K562 (cell line): ENCODE data around the gene PRKD1. TPM values are rescaled to one million over a fixed set of nuclear protein-coding genes. Genes with fewer than 3 reads are reported as not detected.

Experiments
- ATAC-seq: fragments of 200-7000 bp; cut with Tn5 transposase; 3 replicates; pipeline ENCODE4 v1.9.1; 2020; ENCODE audit warnings: moderate library complexity
- BruUV-seq: library from RNA; stranded (reverse); fragments of 400-500 nt; replicated peaks from 2 replicates; lab custom pipeline; 2021; lab: Mats Ljungman, UMichigan
- CTCF ChIA-PET: fragments of 300-600 bp; formaldehyde crosslinking; extraction: SDS; loops from one replicate; lab custom pipeline; 2021; ENCODE audit warnings: low intra/inter-chr PET ratio; lab: Yijun Ruan, JAX
- POLR2A ChIA-PET: fragments of 300-600, 350-650 bp; sonication (Branson Sonifier 250); formaldehyde crosslinking; extraction: SDS; loops from one replicate; lab custom pipeline; 2021; ENCODE audit warnings: antibody characterized with exemption, inconsistent platforms; lab: Yijun Ruan, JAX
- DNase-seq, 4 experiments: peaks; one replicate each; pipeline versions ENCODE4 v3.0.0 to v3.0.0-alpha.2; 2011 to 2018; ENCODE audit warnings: low spot score in 3 of 4, mixed read lengths in 3 of 4; ENCODE audit errors: extremely low read depth in 1 of 4
- FAIRE-seq: peaks from 2 replicates; lab custom pipeline; 2011; peaks lifted over from hg19 to GRCh38; lab: Jason Lieb, UNC
- H2AFZ ChIP-seq: 2 replicates; pipeline ENCODE4 v1.6.0; 2011; ENCODE audit warnings: low read depth, low read length, control low read depth, inconsistent platforms
- H3K27ac ChIP-seq: fragments of 200-600 bp; 3 replicates; pipeline ENCODE4 v1.8.0; 2011; ENCODE audit warnings: low read depth, mild to moderate bottlenecking, control low read depth, inconsistent platforms, low read length, moderate library complexity, mixed read lengths; ENCODE audit errors: extremely low read depth
- H3K27me3 ChIP-seq, 2 experiments: fragments of 300-600 bp in 1 of 2; 2 replicates in 1 of 2; 3 replicates in 1 of 2; pipeline versions ENCODE4 v1.6.0 to v1.8.0; 2011; ENCODE audit warnings: inconsistent platforms in 2 of 2, low read length in 2 of 2, mild to moderate bottlenecking in 1 of 2, mixed read lengths in 1 of 2, moderate library complexity in 1 of 2; ENCODE audit not compliant: control insufficient read depth in 2 of 2, insufficient read depth in 2 of 2
- H3K36me3 ChIP-seq: fragments of 300-600 bp; 3 replicates; pipeline ENCODE4 v1.8.0; 2011; ENCODE audit warnings: mild to moderate bottlenecking, low read length, inconsistent platforms; ENCODE audit not compliant: control insufficient read depth, insufficient read depth
- H3K4me1 ChIP-seq, 2 experiments: fragments of 200-600 bp in 1 of 2; replicated peaks in 1 of 2; 2 replicates in 1 of 2; 3 replicates in 1 of 2; pipeline versions ENCODE4 v1.5.1 to v1.8.0; 2011; ENCODE audit warnings: inconsistent platforms in 2 of 2, low read length in 2 of 2, mild to moderate bottlenecking in 1 of 2, mixed read lengths in 1 of 2, moderate library complexity in 1 of 2; ENCODE audit not compliant: control insufficient read depth in 2 of 2, insufficient read depth in 2 of 2
- H3K4me2 ChIP-seq: 2 replicates; pipeline ENCODE4 v1.6.1; 2011; ENCODE audit warnings: low read length, control low read depth, inconsistent platforms, mixed read lengths; ENCODE audit not compliant: insufficient read depth
- H3K4me3 ChIP-seq: fragments of 200-600 bp; sonication (generic), shearing (Covaris generic); 2 replicates; pipeline ENCODE4 v1.5.1; 2016; ENCODE audit warnings: control low read depth, inconsistent platforms
- H3K79me2 ChIP-seq: fragments of 200-600 bp; 3 replicates; pipeline ENCODE4 v1.8.0; 2011; ENCODE audit warnings: low read length, inconsistent platforms; ENCODE audit not compliant: control insufficient read depth, insufficient read depth
- H3K9ac ChIP-seq, 2 experiments: 2 replicates each; pipeline versions ENCODE4 v1.6.0 to v1.6.1; 2011; ENCODE audit warnings: low read depth in 2 of 2, low read length in 2 of 2, control low read depth in 1 of 2, inconsistent platforms in 1 of 2, mild to moderate bottlenecking in 1 of 2, mixed read lengths in 1 of 2; ENCODE audit not compliant: insufficient read depth in 1 of 2
- H3K9me1 ChIP-seq: one replicate; pipeline ENCODE4 v1.6.0; 2011; ENCODE audit warnings: inconsistent platforms, mild to moderate bottlenecking, low read length, moderate library complexity; ENCODE audit not compliant: control insufficient read depth, insufficient read depth
- H3K9me3 ChIP-seq: replicated peaks from 2 replicates; pipeline ENCODE4 v1.5.1; 2011; ENCODE audit warnings: low read depth, low read length, inconsistent platforms; ENCODE audit not compliant: control insufficient read depth, insufficient read depth
- H4K20me1 ChIP-seq: replicated peaks from 2 replicates; pipeline ENCODE4 v1.6.1; 2011; ENCODE audit warnings: low read length, inconsistent platforms, mixed read lengths; ENCODE audit not compliant: control insufficient read depth, insufficient read depth
- CUX1 ChIP-seq: fragments of 200-800 bp; sonication (Bioruptor generic); IDR thresholded peaks from 2 replicates; pipeline ENCODE4 v1.6.1; 2016; ENCODE audit warnings: missing genetic modification characterization, missing compliant biosample characterization
- ILF3 ChIP-seq: fragments of 450-650 bp; IDR thresholded peaks from 2 replicates; pipeline ENCODE4 v1.6.1; 2018; ENCODE audit warnings: antibody characterized with exemption, mild to moderate bottlenecking, moderate library complexity, borderline replicate concordance
- NCOA4 ChIP-seq: fragments of 450-650 bp; IDR thresholded peaks from 2 replicates; pipeline ENCODE4 v1.6.1; 2018; ENCODE audit warnings: mild to moderate bottlenecking; ENCODE audit not compliant: partially characterized antibody
- NFXL1 ChIP-seq: fragments of 450-650 bp; formaldehyde crosslinking; IDR thresholded peaks from 2 replicates; pipeline ENCODE4 v1.4.0; 2021; ENCODE audit warnings: mild to moderate bottlenecking
- NUFIP1 ChIP-seq: fragments of 450-650 bp; IDR thresholded peaks from 2 replicates; pipeline ENCODE4 v1.6.1; 2018; ENCODE audit not compliant: partially characterized antibody
- POLR2H ChIP-seq: IDR thresholded peaks from 2 replicates; pipeline ENCODE4 v1.6.1; 2016; ENCODE audit warnings: missing genetic modification characterization, low read depth, mild to moderate bottlenecking, control low read depth, missing compliant biosample characterization, moderate library complexity
- PPARD ChIP-seq: fragments of 250-450 bp; sonication (Bioruptor Pico); IDR thresholded peaks from 2 replicates; pipeline ENCODE4 v1.8.0; 2022; ENCODE audit warnings: inconsistent platforms, mild to moderate bottlenecking, moderate library complexity
- ZBTB2 ChIP-seq: fragments of 450-650 bp; IDR thresholded peaks from 2 replicates; pipeline ENCODE4 v1.6.1; 2016; ENCODE audit warnings: antibody characterized with exemption
- WGBS: fragments of 100-300 bp; shearing (Covaris generic); methylation state at CpG from one replicate; pipeline ENCODE4 v1.1.6; 2016; ENCODE audit warnings: low coverage, mixed read lengths; ENCODE audit not compliant: insufficient coverage; ENCODE audit errors: missing lambda C conversion rate; 5-methylcytosine and 5-hydroxymethylcytosine counted together
- in situ Hi-C: fragments of 300-500 bp; cut with MboI; formaldehyde crosslinking; loops from 4 replicates; pipeline ENCODE4 v1.15.0; 2018; ENCODE audit warnings: inconsistent platforms, mixed read lengths
- intact Hi-C: fragments of 100-400 bp; cut with micrococcal nuclease; formaldehyde crosslinking; loops from 2 replicates; pipeline ENCODE4 v1.14.2; 2022
- polyA plus RNA-seq, 8 experiments: library from polyadenylated mRNA; depleted of rRNA in 4 of 8; stranded (reverse) in 5 of 8; unstranded in 3 of 8; fragments of >200 nt; fragmentation: Nextera tagmentation in 2 of 8; fragmentation: Illumina TruSeq in 1 of 8; extraction: Ambion mirVana in 2 of 8; extraction: Trizol in 1 of 8; gene quantifications; 2 replicates each; pipeline versions ENCODE4 v1.2.1 to v1.2.3, GENCODE V29; 2011 to 2014; ENCODE audit warnings: inconsistent platforms in 1 of 8, missing spikeins in 1 of 8
- total RNA-seq, 7 experiments: library from RNA; depleted of rRNA in 6 of 7; stranded (reverse); fragments of >200 nt in 6 of 7; fragmentation: Illumina TruSeq in 2 of 7; extraction: Trizol in 2 of 7; gene quantifications; 2 replicates each; pipeline versions ENCODE4 v1.2.1 to v1.2.3, GENCODE V29; 2011 to 2021; ENCODE audit warnings: low replicate concordance in 1 of 7

The PRKD1 gene
- total and polyA plus RNA-seq, 9 of the 15 experiments (the other 6 are each of a cell fraction or from before 2014, with no cell fraction given): 0.04 to 0.25 (median 0.13) TPM; not detected in 1

- no peak for FAIRE-seq
- TF ChIP-seq CUX1: no peak
- TF ChIP-seq NCOA4: no peak
- TF ChIP-seq NFXL1 (CRISPR knock-in tag): no peak
- TF ChIP-seq NUFIP1: no peak
- TF ChIP-seq POLR2H: no peak
- TF ChIP-seq ILF3: no peak
- no peak for TF ChIP-seq ZBTB2
- TF ChIP-seq PPARD (CRISPR knock-in tag): no peak
- WGBS: 24% methylated on average over 2 of the region's 2 CpGs
- intact Hi-C loops (no loop called here), in situ Hi-C loops (no loop called here)
- Histone ChIP-seq H4K20me1 (no peaks in the 10 kb centered on the region), H3K4me1 (no peaks in the 10 kb centered on the region), H3K27ac (no peak overlapping the region), H2AFZ (no peak overlapping the region), H3K4me3 (no peak overlapping the region), H3K79me2 (no peaks in the 10 kb centered on the region), H3K9me1 (no peaks in the 10 kb centered on the region), H3K9ac (no peak overlapping the region), H3K4me2 (no peak overlapping the region), H3K9me3 (no peaks in the 10 kb centered on the region), H3K36me3 (no peaks in the 10 kb centered on the region), H3K27me3 (no peaks in the 10 kb centered on the region)
- POLR2A ChIA-PET: no interaction called here
- no peak for DNase-seq
- no TSS peak for BruUV-seq
- ATAC-seq: no peak
- CTCF ChIA-PET: no interaction called here
Measured at GRCh38 chr14:29798811-29799210, 128.8 kb downstream of the PRKD1 start.
